ENCODE data around the gene ADAMTS17. TPM values are rescaled to one million over a fixed set of nuclear protein-coding genes. Genes with fewer than 3 reads are reported as not detected.
A peak's percentile ranks its signal among the peaks of the same experiment; 100 is the strongest.

Gene ADAMTS17
- total and polyA plus RNA-seq, 5 donors from 2014 or later, result 0.20 to 8.2 (median 0.67) TPM; not detected in 1

GRCh38 chr15:100256101-100256969, 85.4 kb downstream of the ADAMTS17 start:
- peaks cover 0 to 6% (median 0%) of the 10 kb centered on the region in 7 donors for H3K9me3 Mint-ChIP-seq

GRCh38 chr15:100255644-100256043, 86.1 kb downstream of the ADAMTS17 start:
- H3K4me1 Mint-ChIP-seq, result peaks cover 0 to 2% (median 0%) of the 10 kb centered on the region in 4 donors
- H3K27ac ChIP-seq (ENCODE audit: insufficient read depth, low read length, poor library complexity, severe bottlenecking), result no peak overlapping the region
- peaks cover 22% of the 10 kb centered on the region for H3K36me3 Mint-ChIP-seq
- H3K27me3 Mint-ChIP-seq, result no peaks in the 10 kb centered on the region
- no peaks in the 10 kb centered on the region for H3K4me1 ChIP-seq (ENCODE audit: control insufficient read depth, insufficient read depth, low read length, poor library complexity, severe bottlenecking)
- H3K36me3 ChIP-seq (ENCODE audit: control insufficient read depth, insufficient read depth, low read length), result peaks cover 3% of the 10 kb centered on the region
- H3K9me3 Mint-ChIP-seq, result peaks cover 0 to 6% (median 0%) of the 10 kb centered on the region in 7 donors
- no peaks in the 10 kb centered on the region for H3K9me3 ChIP-seq (ENCODE audit: control insufficient read depth in 2 of 2, low read length in 2 of 2)
- no peaks in the 10 kb centered on the region for H3K27me3 ChIP-seq (ENCODE audit: control insufficient read depth, insufficient read depth, low read length)
- H3K4me3 Mint-ChIP-seq, result no peak overlapping the region
- ATAC-seq (ENCODE audit: low read depth in 2 of 2), result no peak
- no peak for DNase-seq
- H3K4me3 ChIP-seq (ENCODE audit: low read depth, low read length), result no peak overlapping the region
- no peak overlapping the region for H3K27ac Mint-ChIP-seq

More at GRCh38 chr15:100256101-100256969, 85.4 kb downstream of the ADAMTS17 start:
- Mint-ChIP-seq H3K36me3 (peaks cover 28% of the 10 kb centered on the region), H3K4me3 (peak overlapping the region in 1 of 4 donors; percentile 29), H3K27ac (no peak overlapping the region), H3K4me1 (peaks cover 0 to 2% (median 0%) of the 10 kb centered on the region in 4 donors), H3K27me3 (no peaks in the 10 kb centered on the region)
- Histone ChIP-seq H3K4me1 (ENCODE audit: control insufficient read depth, insufficient read depth, low read length, poor library complexity, severe bottlenecking) (no peaks in the 10 kb centered on the region), H3K36me3 (ENCODE audit: control insufficient read depth, insufficient read depth, low read length) (peaks cover 3% of the 10 kb centered on the region), H3K9me3 (ENCODE audit: control insufficient read depth in 2 of 2, low read length in 2 of 2) (no peaks in the 10 kb centered on the region), H3K27ac (ENCODE audit: insufficient read depth, low read length, poor library complexity, severe bottlenecking) (no peak overlapping the region), H3K27me3 (ENCODE audit: control insufficient read depth, insufficient read depth, low read length) (no peaks in the 10 kb centered on the region), H3K4me3 (ENCODE audit: low read depth, low read length) (no peak overlapping the region)
- DNase-seq (no peak), ATAC-seq (ENCODE audit: low read depth in 2 of 2) (no peak)

- no peak overlapping the region for H3K27ac ChIP-seq (ENCODE audit: insufficient read depth, low read length, poor library complexity, severe bottlenecking)
- H3K4me1 Mint-ChIP-seq, result peaks cover 0 to 2% (median 0%) of the 10 kb centered on the region in 4 donors
- H3K27me3 ChIP-seq (ENCODE audit: control insufficient read depth, insufficient read depth, low read length), result no peaks in the 10 kb centered on the region
- DNase-seq (no peak), ATAC-seq (ENCODE audit: low read depth in 2 of 2) (no peak)
- H3K27me3 Mint-ChIP-seq, result no peaks in the 10 kb centered on the region
- H3K27ac Mint-ChIP-seq, result no peak overlapping the region
- no peak overlapping the region for H3K4me3 ChIP-seq (ENCODE audit: low read depth, low read length)
- H3K4me1 ChIP-seq (ENCODE audit: control insufficient read depth, insufficient read depth, low read length, poor library complexity, severe bottlenecking), result no peaks in the 10 kb centered on the region
- H3K36me3 Mint-ChIP-seq, result peaks cover 26% of the 10 kb centered on the region
- peaks cover 3% of the 10 kb centered on the region for H3K36me3 ChIP-seq (ENCODE audit: control insufficient read depth, insufficient read depth, low read length)
- no peaks in the 10 kb centered on the region for H3K9me3 ChIP-seq (ENCODE audit: control insufficient read depth in 2 of 2, low read length in 2 of 2)
- peak overlapping the region in 1 of 4 donors; percentile 11 for H3K4me3 Mint-ChIP-seq
- peaks cover 0 to 6% (median 0%) of the 10 kb centered on the region in 7 donors for H3K9me3 Mint-ChIP-seq
Measured at GRCh38 chr15:100254691-100255090, 87.1 kb downstream of the ADAMTS17 start.

- peaks cover 3% of the 10 kb centered on the region for H3K36me3 ChIP-seq (ENCODE audit: control insufficient read depth, insufficient read depth, low read length)
- H3K4me1 Mint-ChIP-seq, result peaks cover 0 to 2% (median 0%) of the 10 kb centered on the region in 4 donors
- DNase-seq (no peak), ATAC-seq (ENCODE audit: low read depth in 2 of 2) (no peak)
- no peak overlapping the region for H3K27ac Mint-ChIP-seq
- peak overlapping the region in 1 of 4 donors; percentile 11 for H3K4me3 Mint-ChIP-seq
- no peaks in the 10 kb centered on the region for H3K27me3 ChIP-seq (ENCODE audit: control insufficient read depth, insufficient read depth, low read length)
- no peaks in the 10 kb centered on the region for H3K27me3 Mint-ChIP-seq
- no peaks in the 10 kb centered on the region for H3K9me3 ChIP-seq (ENCODE audit: control insufficient read depth in 2 of 2, low read length in 2 of 2)
- no peaks in the 10 kb centered on the region for H3K4me1 ChIP-seq (ENCODE audit: control insufficient read depth, insufficient read depth, low read length, poor library complexity, severe bottlenecking)
- peaks cover 25% of the 10 kb centered on the region for H3K36me3 Mint-ChIP-seq
- no peak overlapping the region for H3K4me3 ChIP-seq (ENCODE audit: low read depth, low read length)
- peaks cover 0 to 6% (median 0%) of the 10 kb centered on the region in 7 donors for H3K9me3 Mint-ChIP-seq
- H3K27ac ChIP-seq (ENCODE audit: insufficient read depth, low read length, poor library complexity, severe bottlenecking), result no peak overlapping the region
Measured at GRCh38 chr15:100254285-100254684, 87.5 kb downstream of the ADAMTS17 start.

GRCh38 chr15:100253640-100254039, 88.1 kb downstream of the ADAMTS17 start:
- Histone ChIP-seq H3K4me3 (ENCODE audit: low read depth, low read length) (no peak overlapping the region), H3K27ac (ENCODE audit: insufficient read depth, low read length, poor library complexity, severe bottlenecking) (no peak overlapping the region), H3K36me3 (ENCODE audit: control insufficient read depth, insufficient read depth, low read length) (peaks cover 3% of the 10 kb centered on the region), H3K27me3 (ENCODE audit: control insufficient read depth, insufficient read depth, low read length) (no peaks in the 10 kb centered on the region), H3K4me1 (ENCODE audit: control insufficient read depth, insufficient read depth, low read length, poor library complexity, severe bottlenecking) (no peaks in the 10 kb centered on the region), H3K9me3 (ENCODE audit: control insufficient read depth in 2 of 2, low read length in 2 of 2) (no peaks in the 10 kb centered on the region)
- H3K4me1 Mint-ChIP-seq, result peaks cover 0 to 2% (median 0%) of the 10 kb centered on the region in 4 donors
- peaks cover 0 to 6% (median 0%) of the 10 kb centered on the region in 7 donors for H3K9me3 Mint-ChIP-seq
- no peaks in the 10 kb centered on the region for H3K27me3 Mint-ChIP-seq
- peaks cover 19% of the 10 kb centered on the region for H3K36me3 Mint-ChIP-seq
- ATAC-seq (ENCODE audit: low read depth in 2 of 2) (no peak), DNase-seq (no peak)
- H3K27ac Mint-ChIP-seq, result no peak overlapping the region
- no peak overlapping the region for H3K4me3 Mint-ChIP-seq

- H3K9me3 ChIP-seq (ENCODE audit: control insufficient read depth in 2 of 2, low read length in 2 of 2), result no peaks in the 10 kb centered on the region
- Mint-ChIP-seq H3K4me3 (no peak overlapping the region), H3K9me3 (peaks cover 0 to 5% (median 0%) of the 10 kb centered on the region in 7 donors), H3K4me1 (peaks cover 0 to 2% (median 0%) of the 10 kb centered on the region in 4 donors), H3K27me3 (no peaks in the 10 kb centered on the region), H3K36me3 (peaks cover 11% of the 10 kb centered on the region), H3K27ac (no peak overlapping the region)
- no peak overlapping the region for H3K4me3 ChIP-seq (ENCODE audit: low read depth, low read length)
- H3K27me3 ChIP-seq (ENCODE audit: control insufficient read depth, insufficient read depth, low read length), result no peaks in the 10 kb centered on the region
- ATAC-seq (ENCODE audit: low read depth in 2 of 2), result no peak
- H3K27ac ChIP-seq (ENCODE audit: insufficient read depth, low read length, poor library complexity, severe bottlenecking), result no peak overlapping the region
- no peak for DNase-seq
- H3K36me3 ChIP-seq (ENCODE audit: control insufficient read depth, insufficient read depth, low read length), result peaks cover 3% of the 10 kb centered on the region
- no peaks in the 10 kb centered on the region for H3K4me1 ChIP-seq (ENCODE audit: control insufficient read depth, insufficient read depth, low read length, poor library complexity, severe bottlenecking)
Measured at GRCh38 chr15:100252779-100253417, 88.9 kb downstream of the ADAMTS17 start.

- H3K27me3 Mint-ChIP-seq, result no peaks in the 10 kb centered on the region
- Histone ChIP-seq H3K9me3 (ENCODE audit: control insufficient read depth in 2 of 2, low read length in 2 of 2) (no peaks in the 10 kb centered on the region), H3K4me1 (ENCODE audit: control insufficient read depth, insufficient read depth, low read length, poor library complexity, severe bottlenecking) (no peaks in the 10 kb centered on the region), H3K27me3 (ENCODE audit: control insufficient read depth, insufficient read depth, low read length) (no peaks in the 10 kb centered on the region), H3K27ac (ENCODE audit: insufficient read depth, low read length, poor library complexity, severe bottlenecking) (no peak overlapping the region), H3K4me3 (ENCODE audit: low read depth, low read length) (no peak overlapping the region), H3K36me3 (ENCODE audit: control insufficient read depth, insufficient read depth, low read length) (no peaks in the 10 kb centered on the region)
- peaks cover 0 to 2% (median 0%) of the 10 kb centered on the region in 7 donors for H3K9me3 Mint-ChIP-seq
- H3K4me3 Mint-ChIP-seq, result no peak overlapping the region
- ATAC-seq (ENCODE audit: low read depth in 2 of 2), result no peak
- H3K36me3 Mint-ChIP-seq, result peaks cover 7% of the 10 kb centered on the region
- no peak for DNase-seq
- H3K27ac Mint-ChIP-seq, result no peak overlapping the region
- H3K4me1 Mint-ChIP-seq, result peaks cover 0 to 2% (median 0%) of the 10 kb centered on the region in 4 donors
Measured at GRCh38 chr15:100252359-100252758, 89.4 kb downstream of the ADAMTS17 start.

Measured in CD4-positive, CD25-positive, alpha-beta regulatory T cell (primary cell).